NCI-H1417 treated with DMSO at 0.1 percent for 48 hours (cell line): ENCODE results near the gene C12orf57.

Experiments
- DNase-seq: peaks from one replicate; lab custom pipeline; 2025; lab: John Stamatoyannopoulos, UW

C12orf57 gene

GRCh38 chr12:6953442-6954315 lies 9.9 kb downstream of the C12orf57 start:
- no peak for DNase-seq

DNA sequence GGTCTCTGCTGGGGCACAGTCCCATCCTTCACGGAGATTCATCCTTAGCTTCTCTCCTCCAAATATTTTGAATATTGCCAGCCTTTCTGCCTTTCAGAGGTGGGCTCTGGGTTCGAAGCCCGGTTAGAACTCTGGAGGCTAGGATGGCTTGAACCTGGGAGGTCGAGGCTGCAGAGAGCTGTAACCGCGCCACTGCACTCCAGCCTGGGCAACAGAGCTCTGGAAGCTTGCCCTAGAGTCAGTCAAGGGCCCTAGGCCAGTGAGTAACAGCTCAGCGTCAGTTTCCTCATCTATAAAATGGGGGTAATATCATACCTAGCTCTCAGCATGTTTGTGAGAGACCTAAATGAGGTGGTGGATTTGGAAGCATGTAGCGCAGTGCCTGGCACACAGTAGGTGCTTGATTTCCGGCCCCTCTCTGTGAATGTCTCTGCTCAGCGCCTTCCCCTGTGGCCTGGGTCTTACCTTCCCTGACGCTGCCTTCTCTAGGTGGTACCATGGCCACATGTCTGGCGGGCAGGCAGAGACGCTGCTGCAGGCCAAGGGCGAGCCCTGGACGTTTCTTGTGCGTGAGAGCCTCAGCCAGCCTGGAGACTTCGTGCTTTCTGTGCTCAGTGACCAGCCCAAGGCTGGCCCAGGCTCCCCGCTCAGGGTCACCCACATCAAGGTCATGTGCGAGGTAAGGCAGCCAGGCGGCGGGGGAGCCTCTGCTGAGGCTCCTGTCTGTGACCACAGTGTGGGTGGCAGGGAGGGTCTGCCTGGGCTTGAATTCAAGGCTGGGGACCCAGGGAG lies 10.7 kb downstream of the C12orf57 start:
- no peak for DNase-seq

DNA sequence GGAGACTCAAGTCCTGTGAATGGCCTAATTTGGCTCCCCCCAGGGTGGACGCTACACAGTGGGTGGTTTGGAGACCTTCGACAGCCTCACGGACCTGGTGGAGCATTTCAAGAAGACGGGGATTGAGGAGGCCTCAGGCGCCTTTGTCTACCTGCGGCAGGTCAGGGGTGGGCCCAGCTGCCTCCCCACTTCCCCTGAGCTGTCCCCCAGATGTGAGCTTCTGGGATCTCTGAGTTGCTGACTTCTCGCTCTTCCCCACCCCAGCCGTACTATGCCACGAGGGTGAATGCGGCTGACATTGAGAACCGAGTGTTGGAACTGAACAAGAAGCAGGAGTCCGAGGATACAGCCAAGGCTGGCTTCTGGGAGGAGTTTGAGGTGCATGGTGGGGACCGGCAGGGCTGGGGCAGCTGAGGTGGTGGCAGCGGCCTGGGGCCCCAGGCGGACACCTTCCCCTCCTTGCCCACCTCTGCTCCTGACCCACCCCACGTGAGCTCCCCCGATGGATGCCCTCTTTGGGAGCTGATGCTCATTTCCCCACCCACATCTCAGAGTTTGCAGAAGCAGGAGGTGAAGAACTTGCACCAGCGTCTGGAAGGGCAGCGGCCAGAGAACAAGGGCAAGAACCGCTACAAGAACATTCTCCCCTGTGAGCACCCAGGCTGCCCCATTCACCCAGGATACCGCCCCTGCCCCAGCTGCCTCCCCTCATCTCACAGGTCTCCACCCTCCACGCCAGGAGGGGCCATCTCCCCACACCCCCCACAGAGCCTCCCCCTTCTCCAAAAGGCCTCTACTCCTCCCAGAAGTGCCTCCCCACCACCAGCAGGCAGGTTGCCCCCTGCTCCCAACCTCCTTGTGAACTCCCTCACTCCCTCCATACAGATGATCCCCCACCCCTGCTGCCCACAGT lies 11.5 kb downstream of the C12orf57 start:
- no peak for DNase-seq

GRCh38 chr12:6956021-6956727 lies 12.4 kb downstream of the C12orf57 start:
- DNase-seq: no peak

- no peak for DNase-seq
These were observed 13.4 kb downstream of the C12orf57 start for GRCh38 chr12:6957151-6957701.

DNA sequence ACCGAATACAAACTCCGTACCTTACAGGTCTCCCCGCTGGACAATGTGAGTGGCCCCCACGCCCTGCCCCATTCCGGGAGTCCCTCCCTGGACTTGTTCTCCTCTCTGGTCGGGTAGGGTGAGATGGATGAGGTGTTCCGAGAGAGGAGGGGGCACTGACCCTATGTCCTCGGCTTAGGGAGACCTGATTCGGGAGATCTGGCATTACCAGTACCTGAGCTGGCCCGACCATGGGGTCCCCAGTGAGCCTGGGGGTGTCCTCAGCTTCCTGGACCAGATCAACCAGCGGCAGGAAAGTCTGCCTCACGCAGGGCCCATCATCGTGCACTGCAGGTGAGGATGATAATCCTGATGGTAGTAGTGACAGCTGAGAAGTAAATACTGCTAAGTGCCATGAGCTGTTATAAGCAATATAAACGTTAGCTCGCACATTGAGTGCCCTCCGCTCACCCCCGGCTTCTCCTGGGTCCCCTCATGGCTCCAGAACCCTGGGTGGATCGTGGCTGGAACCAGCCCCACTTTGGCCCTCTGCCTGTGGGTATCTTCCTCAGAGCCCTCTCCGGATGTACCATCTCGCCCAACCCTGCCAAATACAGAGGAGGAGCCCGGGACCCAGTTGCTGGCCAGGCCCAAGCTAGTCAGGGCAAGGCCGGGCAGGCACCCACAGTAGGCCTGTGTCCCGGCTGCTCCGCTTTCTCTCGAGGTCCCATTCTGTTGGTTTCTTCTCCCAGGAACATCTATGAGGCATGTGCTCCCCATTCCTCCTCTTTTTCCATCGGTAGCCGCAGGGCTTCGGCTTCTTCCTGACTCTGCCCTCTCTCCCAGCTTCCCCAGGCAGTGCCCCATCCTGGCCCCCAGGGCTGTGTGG lies 14.2 kb downstream of the C12orf57 start:
- DNase-seq: no peak

GRCh38 chr12:6958609-6959057 lies 14.8 kb downstream of the C12orf57 start:
- DNase-seq: no peak

- DNase-seq: no peak
These were observed 15.4 kb downstream of the C12orf57 start for GRCh38 chr12:6959058-6959804.

- no peak for DNase-seq
These were observed 16.2 kb downstream of the C12orf57 start for GRCh38 chr12:6959805-6960592.

- no peak for DNase-seq
These were observed 16.9 kb downstream of the C12orf57 start for GRCh38 chr12:6960593-6961277.

GRCh38 chr12:6961278-6961694 lies 17.5 kb downstream of the C12orf57 start:
- DNase-seq: no peak

DNA sequence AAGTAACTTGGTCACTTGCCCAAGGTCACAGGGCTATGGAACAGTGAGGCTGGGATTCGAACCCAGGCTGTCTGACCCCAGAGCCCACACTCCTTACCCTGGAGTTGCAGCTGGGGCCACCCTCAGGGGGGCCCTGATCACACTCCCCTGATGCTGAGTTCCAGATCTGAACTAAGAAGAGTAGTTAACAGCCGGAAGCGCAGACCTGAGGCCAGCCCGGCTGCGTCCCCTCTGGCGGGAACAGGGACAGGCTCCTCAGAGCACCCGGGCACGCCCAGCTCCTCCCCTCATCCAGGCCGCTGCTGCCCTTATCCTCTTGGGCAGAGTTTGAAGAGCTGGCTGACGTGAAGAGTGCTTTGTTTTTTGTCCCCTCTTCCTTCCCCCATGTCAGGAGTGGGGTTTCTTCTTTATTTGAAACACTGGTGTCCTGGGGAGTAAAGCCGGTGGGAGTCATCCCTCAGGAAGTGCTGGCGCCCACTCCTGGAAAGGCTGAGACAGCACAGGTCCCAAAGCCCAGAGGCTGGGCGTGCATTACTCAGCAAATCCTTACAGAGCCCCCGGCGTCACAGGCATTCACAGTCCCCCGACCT lies 18.0 kb downstream of the C12orf57 start:
- no peak for DNase-seq

- peak; percentile 63 for DNase-seq
These were observed 18.6 kb downstream of the C12orf57 start for GRCh38 chr12:6962285-6963015.

- peak; percentile 23 for DNase-seq
These were observed 19.4 kb downstream of the C12orf57 start for GRCh38 chr12:6963016-6963731.

GRCh38 chr12:6963791-6964413 lies 20.1 kb downstream of the C12orf57 start:
- no peak for DNase-seq

DNA sequence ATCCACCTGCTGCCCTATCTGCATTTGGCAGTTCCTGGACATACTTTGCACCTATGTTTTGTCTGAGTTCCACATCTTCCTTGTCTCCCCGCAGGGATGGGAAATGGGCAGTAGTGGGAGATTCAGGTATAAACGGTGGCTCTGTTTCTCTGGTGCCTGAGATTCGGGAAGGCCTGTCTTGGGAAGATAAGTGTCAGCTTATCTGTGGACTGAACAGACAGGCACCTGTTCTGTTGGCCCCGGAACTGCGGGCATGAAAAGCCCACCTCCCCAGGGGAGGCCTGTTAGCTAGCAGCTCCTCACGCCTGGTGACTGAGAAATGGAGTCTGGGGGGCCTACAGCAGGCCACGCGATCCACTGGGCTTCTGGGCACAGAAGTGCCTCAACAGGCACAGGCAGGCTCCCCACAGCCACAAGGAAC lies 20.8 kb downstream of the C12orf57 start:
- no peak for DNase-seq
